Measurements from ENCODE around the gene SMAD9.

GRCh38 chr13:36919833-36920615 is at the start of gene SMAD9:
- no peak for TF ChIP-seq CTCF (IDR thresholded peaks at IDR 0.05)
- TF ChIP-seq POLR2A (IDR thresholded peaks at IDR 0.05) = no peak
